Breast epithelium (tissue), 3 donors: ENCODE results near the gene TSN.

Source experiments
- CTCF ChIP-seq, 3 donors: fragments of 450-650 bp; IDR thresholded peaks; one replicate each; pipeline ENCODE4 v1.5.1; 2016 to 2017; ENCODE audit warnings: antibody characterized with exemption in 3 of 3, mild to moderate bottlenecking in 3 of 3, moderate library complexity in 3 of 3
- POLR2AphosphoS5 ChIP-seq, 3 donors: sonication (generic); formaldehyde crosslinking; IDR thresholded peaks; one replicate each; pipeline ENCODE4 v1.6.1; 2017; ENCODE audit warnings: antibody characterized with exemption in 3 of 3

- no peak for TF ChIP-seq CTCF (IDR thresholded peaks at IDR 0.05)
- TF ChIP-seq POLR2AphosphoS5 (IDR thresholded peaks at IDR 0.05): no peak
Observed at GRCh38 chr2:121731366-121731765, 24.1 kb upstream of the TSN start.
